CD4-positive, alpha-beta memory T cell (primary cell): ENCODE results near the gene CYP26A1. TPM values are rescaled to one million over a fixed set of nuclear protein-coding genes. Genes with fewer than 3 reads are reported as not detected.
"Not testable (repeated sequence)": the region's sequence is repeated elsewhere in the genome, so short reads cannot be mapped to it uniquely, and the experiment has no call there.

ENCODE experiments used
- CTCF ChIA-PET: fragments of 350-600 bp; sonication (Branson Sonifier 250); formaldehyde crosslinking; loops from one replicate; lab custom pipeline; 2021; ENCODE audit warnings: inconsistent platforms; ENCODE audit not compliant: partially characterized antibody; lab: Charles Lee
- POLR2A ChIA-PET: fragments of 350-600 bp; sonication (Branson Sonifier 250); formaldehyde crosslinking; loops from one replicate; lab custom pipeline; 2021; ENCODE audit not compliant: partially characterized antibody; lab: Charles Lee
- DNase-seq, 5 donors: peaks; one replicate each; pipeline versions ENCODE4 v3.0.0 to v3.0.0-alpha.2; 2020 to 2022; ENCODE audit warnings: mixed read lengths in 1 of 5
- H3K27ac ChIP-seq: one replicate; pipeline ENCODE4 v1.7.0; 2013; ENCODE audit warnings: low read depth, low read length
- H3K27me3 ChIP-seq: 2 replicates; pipeline ENCODE4 v1.7.0; 2013; ENCODE audit warnings: mild to moderate bottlenecking, low read length, moderate library complexity; ENCODE audit not compliant: insufficient read depth
- H3K36me3 ChIP-seq: 2 replicates; pipeline ENCODE4 v1.7.0; 2013; ENCODE audit warnings: mild to moderate bottlenecking, low read length, moderate library complexity; ENCODE audit not compliant: insufficient read depth
- H3K4me1 ChIP-seq: 2 replicates; pipeline ENCODE4 v1.7.0; 2013; ENCODE audit warnings: mild to moderate bottlenecking, low read length, moderate library complexity; ENCODE audit not compliant: insufficient read depth
- H3K4me3 ChIP-seq, 2 donors: one replicate each; pipeline ENCODE4 v1.7.0; 2013; ENCODE audit warnings: low read length in 2 of 2, mild to moderate bottlenecking in 1 of 2
- H3K9me3 ChIP-seq, 2 donors: one replicate each; pipeline ENCODE4 v1.7.0; 2013; ENCODE audit warnings: low read length in 2 of 2, control low read depth in 1 of 2; ENCODE audit not compliant: control insufficient read depth in 1 of 2
- H3K27ac Mint-ChIP-seq, 7 donors: one replicate each; pipeline ENCODE4 v1.8.0; 2020 to 2021; ENCODE audit warnings: mixed read lengths in 7 of 7, mild to moderate bottlenecking in 6 of 7, inconsistent platforms in 3 of 7, moderate library complexity in 3 of 7
- H3K27me3 Mint-ChIP-seq, 2 donors: one replicate each; pipeline ENCODE4 v1.8.0; 2020 to 2021; ENCODE audit warnings: mixed read lengths in 2 of 2
- H3K36me3 Mint-ChIP-seq, 2 donors: one replicate each; pipeline ENCODE4 v1.8.0; 2020 to 2021; ENCODE audit warnings: mixed read lengths in 2 of 2, inconsistent platforms in 1 of 2, mild to moderate bottlenecking in 1 of 2
- H3K4me1 Mint-ChIP-seq, 4 donors: one replicate each; pipeline ENCODE4 v1.8.0; 2020 to 2021; ENCODE audit warnings: mixed read lengths in 4 of 4, mild to moderate bottlenecking in 1 of 4
- H3K4me3 Mint-ChIP-seq, 8 donors: one replicate each; pipeline ENCODE4 v1.8.0; 2020 to 2021; ENCODE audit warnings: mixed read lengths in 8 of 8, mild to moderate bottlenecking in 7 of 8, moderate library complexity in 6 of 8, inconsistent platforms in 3 of 8
- H3K9me3 Mint-ChIP-seq, 8 donors: one replicate each; pipeline ENCODE4 v1.8.0; 2020 to 2021; ENCODE audit warnings: mixed read lengths in 8 of 8, mild to moderate bottlenecking in 5 of 8, inconsistent platforms in 3 of 8, moderate library complexity in 1 of 8
- intact Hi-C: fragments of 100-400 bp; cut with micrococcal nuclease; formaldehyde crosslinking; loops from one replicate; pipeline ENCODE4 v1.15.1; 2023
- polyA plus RNA-seq, 2 donors: library from polyadenylated mRNA; unstranded; fragments of 300-500 nt; fragmentation: Illumina TruSeq; gene quantifications; one replicate each; pipeline ENCODE4 v1.2.3, GENCODE V29; 2021
- total RNA-seq, 2 experiments: library from RNA; stranded (reverse); gene quantifications; one replicate each; pipeline ENCODE4 v1.2.3, GENCODE V29; 2021

The CYP26A1 gene
- total and polyA plus RNA-seq, 4 experiments from 2014 or later: not detected

DNA sequence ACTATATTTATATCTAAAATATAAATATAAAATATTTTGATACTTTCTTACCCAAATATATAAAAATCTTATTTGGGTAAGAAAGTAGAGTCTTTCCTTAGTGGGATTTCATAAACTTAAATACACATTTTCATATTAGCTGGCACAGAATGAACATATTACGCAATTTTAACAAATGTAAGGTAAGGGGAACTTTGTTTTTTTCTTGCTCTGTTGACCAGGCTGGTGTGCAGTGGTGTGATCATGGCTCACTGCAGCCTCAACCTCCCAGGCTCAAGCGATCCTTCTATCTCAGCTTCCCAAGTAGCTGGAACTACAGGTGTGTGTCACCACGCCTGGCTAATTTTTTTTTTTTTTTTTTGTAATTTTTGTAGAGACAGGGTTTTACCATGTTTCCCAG, 18.3 kb downstream of the CYP26A1 start:
- H3K9me3 ChIP-seq: no peaks in the 10 kb centered on the region
- H3K4me1 Mint-ChIP-seq: no peaks in the 10 kb centered on the region
- peaks cover 6 to 10% of the 10 kb centered on the region in 2 donors for H3K27me3 Mint-ChIP-seq
- no peak overlapping the region for H3K27ac Mint-ChIP-seq
- H3K27me3 ChIP-seq: no peaks in the 10 kb centered on the region
- no peak overlapping the region for H3K27ac ChIP-seq
- intact Hi-C loops: no loop called here
- H3K4me3 Mint-ChIP-seq: no peak overlapping the region
- no peak overlapping the region for H3K4me3 ChIP-seq
- no peak for DNase-seq
- ChIA-PET CTCF (interaction anchor here (0.7 kb wide), 1 partner anchor 313 kb away, joined by 3 read pairs; no protein-coding TSS in a partner anchor), POLR2A (no interaction called here)
- no peaks in the 10 kb centered on the region for H3K36me3 ChIP-seq
- no peaks in the 10 kb centered on the region for H3K4me1 ChIP-seq
- no peaks in the 10 kb centered on the region for H3K9me3 Mint-ChIP-seq
- H3K36me3 Mint-ChIP-seq: no peaks in the 10 kb centered on the region

GRCh38 chr10:93095225-93095624, 21.5 kb downstream of the CYP26A1 start:
- ChIA-PET CTCF (interaction anchor here (1.3 kb wide), 1 partner anchor 21 kb away, joined by 4 read pairs; no protein-coding TSS in a partner anchor), POLR2A (no interaction called here)
- Histone ChIP-seq H3K9me3 (no peaks in the 10 kb centered on the region), H3K4me1 (no peaks in the 10 kb centered on the region), H3K36me3 (no peaks in the 10 kb centered on the region), H3K4me3 (no peak overlapping the region), H3K27me3 (no peaks in the 10 kb centered on the region), H3K27ac (no peak overlapping the region)
- no peak for DNase-seq
- Mint-ChIP-seq H3K4me1 (no peaks in the 10 kb centered on the region), H3K9me3 (peaks cover 0 to 2% (median 0%) of the 10 kb centered on the region in 8 donors), H3K4me3 (no peak overlapping the region), H3K27me3 (peaks cover 0 to 2% of the 10 kb centered on the region in 2 donors), H3K27ac (no peak overlapping the region), H3K36me3 (no peaks in the 10 kb centered on the region)
- intact Hi-C loops: no loop called here

GRCh38 chr10:93096901-93097300, 23.2 kb downstream of the CYP26A1 start:
- Mint-ChIP-seq H3K27me3 (peaks cover 0 to 2% of the 10 kb centered on the region in 2 donors), H3K36me3 (no peaks in the 10 kb centered on the region), H3K9me3 (peaks cover 0 to 2% (median 0%) of the 10 kb centered on the region in 8 donors), H3K4me1 (no peaks in the 10 kb centered on the region), H3K27ac (no peak overlapping the region), H3K4me3 (no peak overlapping the region)
- CTCF ChIA-PET: interaction anchor here (1.6 kb wide), 1 partner anchor 10 kb away, joined by 4 read pairs; no protein-coding TSS in a partner anchor
- Histone ChIP-seq H3K9me3 (no peaks in the 10 kb centered on the region), H3K27me3 (no peaks in the 10 kb centered on the region), H3K27ac (no peak overlapping the region), H3K36me3 (no peaks in the 10 kb centered on the region), H3K4me1 (no peaks in the 10 kb centered on the region), H3K4me3 (no peak overlapping the region)
- POLR2A ChIA-PET: interaction anchor here (0.7 kb wide), 1 partner anchor 9 kb away, joined by 3 read pairs; no protein-coding TSS in a partner anchor
- intact Hi-C loops: no loop called here
- DNase-seq: no peak

DNA sequence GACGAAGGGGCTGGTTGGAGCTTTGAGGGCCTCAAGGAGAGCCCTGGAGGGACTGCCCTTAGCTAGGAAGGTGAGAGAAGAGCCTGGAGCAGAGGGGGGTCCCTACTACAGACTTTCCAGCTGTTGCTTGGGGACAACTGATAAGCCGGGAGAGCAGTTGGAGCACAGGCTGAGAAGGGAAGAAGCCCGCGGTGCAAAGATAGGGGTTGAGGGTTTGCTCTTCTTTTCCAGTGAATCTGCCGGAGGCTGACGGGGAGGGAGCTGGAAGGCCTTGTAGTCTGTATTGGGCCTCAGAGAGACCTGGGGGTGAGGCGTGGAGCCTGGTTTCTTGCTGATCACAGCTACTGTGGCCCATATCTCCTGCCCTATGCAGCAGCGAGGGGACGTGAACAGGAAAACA, 23.7 kb downstream of the CYP26A1 start:
- intact Hi-C loops: no loop called here
- peaks cover 0 to 2% (median 0%) of the 10 kb centered on the region in 8 donors for H3K9me3 Mint-ChIP-seq
- no peaks in the 10 kb centered on the region for H3K36me3 Mint-ChIP-seq
- Histone ChIP-seq H3K36me3 (no peaks in the 10 kb centered on the region), H3K9me3 (no peaks in the 10 kb centered on the region), H3K27ac (no peak overlapping the region), H3K4me1 (no peaks in the 10 kb centered on the region), H3K27me3 (no peaks in the 10 kb centered on the region), H3K4me3 (no peak overlapping the region)
- peaks cover 0 to 2% of the 10 kb centered on the region in 2 donors for H3K27me3 Mint-ChIP-seq
- ChIA-PET CTCF (interaction anchor here (1.6 kb wide), 1 partner anchor 11 kb away, joined by 4 read pairs; no protein-coding TSS in a partner anchor), POLR2A (interaction anchor here (0.7 kb wide), 1 partner anchor 9 kb away, joined by 3 read pairs; no protein-coding TSS in a partner anchor)
- H3K4me3 Mint-ChIP-seq: peak overlapping the region in 1 of 8 donors; percentile 17
- peak overlapping the region in 1 of 7 donors; percentile 55 for H3K27ac Mint-ChIP-seq
- DNase-seq: no peak
- H3K4me1 Mint-ChIP-seq: no peaks in the 10 kb centered on the region

DNA sequence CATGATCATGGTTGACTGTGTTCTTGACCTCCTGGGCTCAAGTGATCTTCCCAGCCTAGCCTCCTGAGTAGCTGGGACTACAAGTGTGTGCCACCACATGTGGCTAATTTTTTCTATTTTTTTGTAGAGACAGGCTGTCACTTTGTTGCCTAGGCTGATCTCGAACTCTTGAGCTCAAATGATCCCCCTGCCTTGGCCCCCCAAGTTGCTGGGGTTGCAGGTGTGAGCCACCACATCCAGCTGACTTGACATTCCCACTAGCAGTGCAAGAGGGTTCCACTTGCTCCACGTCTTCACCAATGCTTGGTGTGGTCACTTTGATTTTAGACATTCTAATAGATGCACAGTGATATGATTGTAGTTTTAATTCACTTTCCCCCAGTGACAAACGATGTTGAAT, 25.1 kb downstream of the CYP26A1 start:
- DNase-seq: no peak
- no peaks in the 10 kb centered on the region for H3K27me3 Mint-ChIP-seq
- no peaks in the 10 kb centered on the region for H3K27me3 ChIP-seq
- H3K4me3 ChIP-seq: no peak overlapping the region
- H3K36me3 ChIP-seq: no peaks in the 10 kb centered on the region
- ChIA-PET CTCF (no interaction called here), POLR2A (no interaction called here)
- H3K27ac Mint-ChIP-seq: no peak overlapping the region
- H3K9me3 Mint-ChIP-seq: peaks cover 0 to 6% (median 1%) of the 10 kb centered on the region in 8 donors
- intact Hi-C loops: no loop called here
- no peak overlapping the region for H3K4me3 Mint-ChIP-seq
- no peaks in the 10 kb centered on the region for H3K9me3 ChIP-seq
- H3K4me1 ChIP-seq: no peaks in the 10 kb centered on the region
- H3K36me3 Mint-ChIP-seq: no peaks in the 10 kb centered on the region
- H3K4me1 Mint-ChIP-seq: no peaks in the 10 kb centered on the region
- H3K27ac ChIP-seq: no peak overlapping the region

DNA sequence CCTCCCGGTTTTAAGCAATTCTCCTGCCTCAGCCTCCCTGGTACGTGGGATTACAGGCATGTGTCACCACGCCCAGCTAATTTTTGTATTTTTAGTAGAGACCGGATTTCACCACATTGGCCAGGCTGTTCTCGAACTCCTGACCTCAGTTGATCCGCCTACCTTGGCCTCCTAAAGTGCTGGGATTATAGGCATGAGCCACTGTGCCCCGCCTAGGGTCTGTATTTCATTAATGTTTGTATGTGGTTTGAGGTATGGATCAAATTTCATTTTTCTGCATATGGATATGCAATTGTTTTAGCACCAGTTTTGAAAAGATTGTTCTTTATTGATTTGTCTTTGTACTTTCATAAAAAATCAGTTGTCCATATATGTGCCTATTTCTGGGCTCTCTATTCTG, 26.0 kb downstream of the CYP26A1 start:
- ChIA-PET CTCF (no interaction called here), POLR2A (no interaction called here)
- no peak overlapping the region for H3K4me3 ChIP-seq
- H3K36me3 ChIP-seq: no peaks in the 10 kb centered on the region
- peaks cover 0 to 11% (median 2%) of the 10 kb centered on the region in 8 donors for H3K9me3 Mint-ChIP-seq
- H3K4me3 Mint-ChIP-seq: no peak overlapping the region
- H3K27ac ChIP-seq: no peak overlapping the region
- intact Hi-C loops: no loop called here
- H3K36me3 Mint-ChIP-seq: no peaks in the 10 kb centered on the region
- H3K27ac Mint-ChIP-seq: no peak overlapping the region
- no peaks in the 10 kb centered on the region for H3K27me3 Mint-ChIP-seq
- no peaks in the 10 kb centered on the region for H3K27me3 ChIP-seq
- H3K4me1 ChIP-seq: no peaks in the 10 kb centered on the region
- H3K4me1 Mint-ChIP-seq: no peaks in the 10 kb centered on the region
- DNase-seq: no peak
- no peaks in the 10 kb centered on the region for H3K9me3 ChIP-seq

DNA sequence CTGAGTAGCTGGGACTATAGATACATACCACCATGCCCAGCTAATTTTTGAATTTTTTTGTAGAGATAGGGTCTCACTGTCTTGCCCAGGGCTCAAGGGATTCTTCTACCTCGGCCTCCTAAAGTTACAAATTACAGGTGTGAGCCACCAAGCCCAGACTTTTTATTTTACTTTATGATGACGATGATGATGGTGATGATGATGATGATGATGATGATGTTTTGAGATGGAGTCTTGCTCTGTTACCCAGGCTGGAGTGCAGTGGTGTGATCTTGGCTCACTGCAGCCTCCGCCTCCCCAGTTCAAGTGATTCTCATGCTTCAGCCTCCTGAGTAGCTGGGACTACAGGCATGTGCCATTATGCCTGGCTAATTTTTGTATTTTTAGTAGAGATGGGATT, 27.5 kb downstream of the CYP26A1 start:
- CTCF ChIA-PET: interaction anchor here (1.8 kb wide), 1 partner anchor 15 kb away, joined by 4 read pairs; no protein-coding TSS in a partner anchor
- H3K27me3 ChIP-seq, H3K4me3 Mint-ChIP-seq: not testable (repeated sequence)

More for the DNA sequence above, 27.5 kb downstream of the CYP26A1 start:
- H3K9me3 Mint-ChIP-seq: peaks cover 0 to 11% (median 2%) of the 10 kb centered on the region in 8 donors
- H3K9me3 ChIP-seq, H3K27ac ChIP-seq, H3K27me3 Mint-ChIP-seq, H3K36me3 Mint-ChIP-seq, H3K4me3 ChIP-seq, H3K27ac Mint-ChIP-seq, H3K36me3 ChIP-seq, DNase-seq, H3K4me1 ChIP-seq, H3K4me1 Mint-ChIP-seq, POLR2A ChIA-PET, intact Hi-C loops: not testable (repeated sequence)
